Left lobe of liver (tissue), 2 donors: Measurements from ENCODE around the gene STK25. TPM values are rescaled to one million over a fixed set of nuclear protein-coding genes. Genes with fewer than 3 reads are reported as not detected.
"Not testable (repeated sequence)": the region's sequence is repeated elsewhere in the genome, so short reads cannot be mapped to it uniquely, and the experiment has no call there.

ENCODE experiments used
- ATAC-seq: fragments of 200-7000 bp; cut with Tn5 transposase; one replicate; pipeline ENCODE4 v1.9.1; 2020; ENCODE audit warnings: mild to moderate bottlenecking, moderate library complexity
- DNase-seq: peaks from one replicate; pipeline ENCODE4 v3.0.0-alpha.2; 2020; ENCODE audit warnings: low spot score
- total RNA-seq: library from RNA; stranded (reverse); gene quantifications from one replicate; pipeline ENCODE4 v1.2.1, GENCODE V29; 2021
- donor health status: DM: no; HTN: no; CAD: no; lungs with moderate emphysema.
- donor health status: DM: no; HTN: yes; CAD: no.

Gene STK25
- total RNA-seq, 1 donor from 2014 or later: 65.5 TPM

GRCh38 chr2:241540401-241540770 is 32.0 kb upstream of the STK25 start:
- no peak for ATAC-seq
- no peak for DNase-seq

- ATAC-seq (no peak), DNase-seq (no peak)
Observed at GRCh38 chr2:241539616-241540374, 31.4 kb upstream of the STK25 start.

- ATAC-seq (no peak), DNase-seq (no peak)
Observed at GRCh38 chr2:241538838-241539615, 30.6 kb upstream of the STK25 start.

GRCh38 chr2:241535871-241536655 is 27.7 kb upstream of the STK25 start:
- ATAC-seq (no peak), DNase-seq (no peak)

GRCh38 chr2:241534701-241535375 is 26.5 kb upstream of the STK25 start:
- ATAC-seq (peak; percentile 16), DNase-seq (no peak)

GRCh38 chr2:241534293-241534692 is 25.9 kb upstream of the STK25 start:
- DNase-seq (no peak), ATAC-seq (no peak)

GRCh38 chr2:241532733-241533601 is 24.6 kb upstream of the STK25 start:
- peak; percentile 47 for ATAC-seq
- DNase-seq: no peak

- ATAC-seq (no peak), DNase-seq (no peak)
Observed at GRCh38 chr2:241532168-241532567, 23.8 kb upstream of the STK25 start.

GRCh38 chr2:241531161-241531722 is 22.9 kb upstream of the STK25 start:
- ATAC-seq (no peak), DNase-seq (no peak)

GRCh38 chr2:241530571-241530970 is 22.2 kb upstream of the STK25 start:
- no peak for DNase-seq

GRCh38 chr2:241525818-241526780 is 17.7 kb upstream of the STK25 start:
- not testable (repeated sequence) for DNase-seq, ATAC-seq

More at GRCh38 chr2:241530571-241530970, 22.2 kb upstream of the STK25 start:
- no peak for ATAC-seq

GRCh38 chr2:241522477-241522876 is 14.1 kb upstream of the STK25 start:
- no peak for ATAC-seq
- no peak for DNase-seq

- DNase-seq: no peak
- no peak for ATAC-seq
Observed at GRCh38 chr2:241519669-241520068, 11.3 kb upstream of the STK25 start.

- ATAC-seq (no peak), DNase-seq (no peak)
Observed at GRCh38 chr2:241517297-241517696, 8.9 kb upstream of the STK25 start.

GRCh38 chr2:241516520-241516965 is 8.2 kb upstream of the STK25 start:
- DNase-seq (no peak), ATAC-seq (no peak)

GRCh38 chr2:241514986-241515737 is 6.8 kb upstream of the STK25 start:
- DNase-seq (no peak), ATAC-seq (peak; percentile 17)

- ATAC-seq (no peak), DNase-seq (no peak)
Observed at GRCh38 chr2:241514553-241514952, 6.2 kb upstream of the STK25 start.
